GM19395 (cell line): ENCODE data around the gene CDV3.

ENCODE experiments used
- ATAC-seq: cut with Tn5 transposase; IDR thresholded peaks from one replicate; pipeline ENCODE4 v1.9.1; 2021; ENCODE audit warnings: mild to moderate bottlenecking, moderate library complexity; ENCODE audit not compliant: unreplicated experiment

The CDV3 gene

GRCh38 chr3:133599280-133599679 is 25.8 kb downstream of the CDV3 start:
- ATAC-seq = no peak

GRCh38 chr3:133600572-133601081 is 27.1 kb downstream of the CDV3 start:
- no peak for ATAC-seq

- no peak for ATAC-seq
These were observed 32.9 kb downstream of the CDV3 start for GRCh38 chr3:133606342-133606741.

- no peak for ATAC-seq
These were observed 33.4 kb downstream of the CDV3 start for GRCh38 chr3:133606902-133607301.

GRCh38 chr3:133607816-133608215 is 34.3 kb downstream of the CDV3 start:
- no peak for ATAC-seq

- no peak for ATAC-seq
These were observed 34.9 kb downstream of the CDV3 start for GRCh38 chr3:133608388-133608787.

- no peak for ATAC-seq
These were observed 36.5 kb downstream of the CDV3 start for GRCh38 chr3:133610031-133610430.

GRCh38 chr3:133611534-133611933 is 38.0 kb downstream of the CDV3 start:
- ATAC-seq = no peak

- peak; percentile 99 for ATAC-seq
These were observed 46.7 kb downstream of the CDV3 start for GRCh38 chr3:133620066-133620784.

GRCh38 chr3:133627789-133628188 is 54.3 kb downstream of the CDV3 start:
- no peak for ATAC-seq

- no peak for ATAC-seq
These were observed 55.7 kb downstream of the CDV3 start for GRCh38 chr3:133629146-133629545.

GRCh38 chr3:133633439-133633838 is 60.0 kb downstream of the CDV3 start:
- no peak for ATAC-seq
